Measurements from ENCODE around the gene USP3.

Gene USP3

GRCh38 chr15:63538876-63539275 is 34.5 kb downstream of the USP3 start:
- DNase-seq (ENCODE audit: low read depth in 3 of 3, low spot score in 1 of 3): no peak

- DNase-seq (ENCODE audit: low read depth in 3 of 3, low spot score in 1 of 3): no peak
Measured at GRCh38 chr15:63539521-63539920, 35.1 kb downstream of the USP3 start.

DNA sequence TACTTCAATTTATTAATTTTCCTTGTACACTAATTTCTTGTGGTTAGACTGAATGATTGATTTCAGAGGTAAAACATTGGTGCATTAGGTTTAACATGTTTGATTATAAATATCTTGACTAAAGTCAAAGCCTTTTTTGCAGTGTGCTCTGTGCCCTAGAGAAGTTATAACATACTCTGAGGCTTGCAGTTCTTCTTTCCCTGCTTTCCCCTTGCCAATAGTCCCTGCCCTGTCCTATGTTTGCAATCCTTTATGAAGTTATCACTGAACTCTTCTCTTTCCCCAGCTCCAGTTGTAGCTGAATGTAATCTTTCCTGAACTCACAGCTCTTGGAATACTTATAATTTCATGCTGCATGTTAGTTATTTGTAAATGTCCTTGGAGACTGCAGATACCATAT is 35.6 kb downstream of the USP3 start:
- DNase-seq (ENCODE audit: low read depth in 3 of 3, low spot score in 1 of 3): no peak

DNA sequence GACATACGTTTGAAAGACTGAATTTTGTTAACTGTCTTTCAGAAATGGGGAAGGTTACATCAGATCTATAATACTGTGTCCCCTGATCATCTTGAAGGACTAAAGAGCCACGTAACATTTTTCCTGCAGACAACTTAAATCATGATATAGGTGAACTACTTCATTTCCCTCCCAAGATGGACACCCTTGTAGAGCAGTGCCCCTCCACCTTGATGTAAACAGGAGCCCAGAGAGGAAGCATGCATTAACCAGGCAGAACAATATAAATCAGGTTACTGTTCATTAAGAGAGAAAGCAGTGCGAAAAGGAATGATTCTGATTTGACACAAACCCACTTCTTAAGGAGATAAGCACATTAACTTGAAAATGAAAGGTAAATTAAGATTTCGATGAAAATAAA is 36.1 kb downstream of the USP3 start:
- DNase-seq (ENCODE audit: low read depth in 3 of 3, low spot score in 1 of 3): no peak

GRCh38 chr15:63544258-63545026 is 40.0 kb downstream of the USP3 start:
- DNase-seq (ENCODE audit: low read depth in 3 of 3, low spot score in 1 of 3): no peak

DNA sequence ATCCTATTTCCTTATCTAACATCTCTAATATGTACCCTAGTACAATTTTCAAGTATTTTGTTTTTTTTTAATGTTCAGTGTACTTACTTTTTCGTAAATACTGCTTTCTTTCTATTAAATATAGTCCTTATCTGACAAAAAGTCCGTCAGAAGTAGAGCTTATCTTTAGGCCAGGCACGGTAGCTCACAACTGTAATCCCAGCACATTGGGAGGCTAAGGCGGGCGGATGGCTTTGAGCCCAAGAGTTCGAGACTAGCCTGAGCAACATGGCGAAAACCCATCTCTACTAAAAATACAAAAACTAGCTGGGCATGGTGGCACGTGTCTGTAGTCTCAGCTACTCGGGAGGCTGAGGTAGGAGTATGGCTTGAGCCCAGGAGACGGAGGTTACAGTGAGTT is 41.1 kb downstream of the USP3 start:
- no peak for DNase-seq (ENCODE audit: low read depth in 3 of 3, low spot score in 1 of 3)

- DNase-seq (ENCODE audit: low read depth in 3 of 3, low spot score in 1 of 3): no peak
Measured at GRCh38 chr15:63551400-63551799, 47.0 kb downstream of the USP3 start.

DNA sequence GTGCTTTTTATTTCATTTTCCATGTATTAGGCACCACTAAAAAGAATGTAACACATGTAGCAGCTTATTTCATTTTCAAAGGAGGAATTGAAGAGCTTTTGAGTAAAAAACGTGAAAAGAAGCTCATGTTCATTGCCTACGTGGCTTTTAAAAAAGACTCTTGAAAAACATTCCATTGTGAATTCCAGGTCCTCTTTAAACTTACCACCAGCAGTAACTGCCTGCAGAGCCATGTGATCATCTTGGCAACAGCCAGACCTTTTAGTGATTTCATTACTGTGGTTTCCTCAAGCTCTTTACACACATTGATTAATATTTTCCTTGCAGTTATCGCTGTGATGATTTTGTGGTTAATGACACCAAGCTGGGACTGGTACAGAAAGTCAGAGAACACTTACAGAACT is 49.0 kb downstream of the USP3 start:
- DNase-seq (ENCODE audit: low read depth in 3 of 3, low spot score in 1 of 3): no peak

DNA sequence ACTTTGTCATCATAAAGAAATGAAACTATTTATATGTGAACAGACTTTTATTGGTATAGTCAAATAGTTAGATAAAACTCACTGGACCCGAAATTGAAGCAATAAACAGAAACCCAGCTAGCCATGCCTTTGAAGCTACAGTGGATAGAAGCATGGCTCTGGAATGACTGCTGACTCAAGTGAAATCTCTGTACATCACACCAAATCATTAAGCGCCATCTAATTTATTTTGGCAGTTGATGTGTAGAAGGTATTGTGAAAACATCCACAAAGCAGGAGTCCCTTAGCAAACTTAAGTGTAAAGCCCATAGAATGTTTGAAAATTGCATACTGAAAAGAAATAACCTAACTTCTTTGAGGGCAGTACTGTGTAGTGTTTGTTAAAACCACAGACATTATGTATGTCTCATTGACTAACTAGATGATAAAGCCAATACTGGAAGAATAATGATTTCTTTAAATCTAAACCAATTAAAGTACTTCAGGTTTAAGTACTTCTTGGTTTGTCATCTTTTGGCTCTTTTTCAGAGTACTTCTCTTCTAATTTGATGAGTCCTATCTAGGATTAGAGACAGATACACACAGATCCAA is 50.0 kb downstream of the USP3 start:
- no peak for DNase-seq (ENCODE audit: low read depth in 3 of 3, low spot score in 1 of 3)

GRCh38 chr15:63555507-63555906 is 51.1 kb downstream of the USP3 start:
- DNase-seq (ENCODE audit: low read depth in 3 of 3, low spot score in 1 of 3): no peak

GRCh38 chr15:63556246-63556645 is 51.9 kb downstream of the USP3 start:
- no peak for DNase-seq (ENCODE audit: low read depth in 3 of 3, low spot score in 1 of 3)

DNA sequence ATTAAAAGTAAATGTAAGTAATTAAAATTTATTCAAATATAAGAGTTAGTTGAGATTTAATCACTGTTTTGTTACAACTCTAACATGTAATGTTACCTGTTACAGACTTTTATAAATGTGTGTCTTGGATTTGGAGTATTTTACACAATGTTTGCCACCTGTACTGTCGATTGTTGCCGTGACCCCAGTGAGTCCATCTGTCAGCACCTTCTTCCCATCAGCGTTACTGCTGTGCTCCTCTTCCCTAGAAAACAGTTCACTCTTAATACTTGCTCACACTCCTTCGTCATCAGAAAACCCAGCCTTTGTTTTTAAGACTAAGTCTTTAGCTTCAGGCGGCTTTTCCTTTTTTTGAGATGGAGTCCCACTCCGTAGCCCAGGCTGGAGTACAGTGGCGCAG is 52.3 kb downstream of the USP3 start:
- no peak for DNase-seq (ENCODE audit: low read depth in 3 of 3, low spot score in 1 of 3)

DNA sequence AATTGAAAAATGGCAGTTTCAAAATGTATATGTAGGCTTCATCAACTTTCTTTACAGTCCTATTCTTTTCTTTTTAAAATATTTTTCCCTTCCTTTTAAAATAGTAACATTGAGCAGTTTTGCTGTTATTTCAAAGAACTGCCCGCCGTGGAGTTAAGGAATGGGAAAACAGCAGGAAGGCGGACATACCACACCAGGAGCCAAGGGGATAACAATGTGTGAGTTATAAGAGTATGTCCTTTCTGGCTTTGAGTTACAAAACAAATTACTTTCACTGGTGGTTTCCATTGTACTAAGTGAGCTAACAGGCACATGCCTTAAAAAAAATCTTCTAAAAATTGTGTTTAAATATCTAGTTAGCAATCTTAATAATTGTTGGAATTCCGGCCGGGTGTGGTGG is 55.4 kb downstream of the USP3 start:
- no peak for DNase-seq (ENCODE audit: low read depth in 3 of 3, low spot score in 1 of 3)

DNA sequence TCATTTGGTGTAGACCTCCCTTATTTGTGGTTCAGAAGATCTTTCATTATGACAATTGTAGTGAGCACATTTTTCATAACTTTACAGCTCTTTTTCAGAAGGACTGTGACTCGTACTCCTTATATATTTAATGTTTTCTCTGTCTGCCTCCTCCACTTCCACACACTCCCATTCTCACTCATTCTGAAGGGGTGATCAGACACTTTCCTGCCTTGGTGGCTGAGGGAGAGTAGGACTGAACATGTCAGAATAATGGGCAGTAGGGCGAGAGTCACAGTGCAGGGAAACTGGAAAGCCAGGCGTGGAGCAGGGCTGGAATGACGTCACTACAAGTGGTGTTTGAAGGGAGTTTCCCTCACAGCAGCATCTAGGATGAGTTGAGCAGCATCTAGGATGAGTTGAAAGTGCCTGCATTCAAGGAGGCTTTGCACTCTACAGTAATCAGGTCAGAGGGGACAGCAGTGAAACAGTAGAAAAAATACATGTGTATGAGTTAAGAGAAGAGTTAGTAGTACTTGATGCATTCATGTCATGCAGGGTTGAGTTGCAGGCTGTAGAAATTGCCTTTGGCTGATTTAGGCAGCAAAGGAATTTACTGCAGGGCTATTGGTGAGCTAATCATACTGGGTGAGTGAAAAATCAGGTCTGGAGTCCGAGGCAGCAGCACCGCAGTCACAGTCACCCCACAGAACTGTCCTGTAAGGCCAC is 56.5 kb downstream of the USP3 start:
- DNase-seq (ENCODE audit: low read depth in 3 of 3, low spot score in 1 of 3): no peak

- no peak for DNase-seq (ENCODE audit: low read depth in 3 of 3, low spot score in 1 of 3)
Measured at GRCh38 chr15:63564093-63564492, 59.7 kb downstream of the USP3 start.

DNA sequence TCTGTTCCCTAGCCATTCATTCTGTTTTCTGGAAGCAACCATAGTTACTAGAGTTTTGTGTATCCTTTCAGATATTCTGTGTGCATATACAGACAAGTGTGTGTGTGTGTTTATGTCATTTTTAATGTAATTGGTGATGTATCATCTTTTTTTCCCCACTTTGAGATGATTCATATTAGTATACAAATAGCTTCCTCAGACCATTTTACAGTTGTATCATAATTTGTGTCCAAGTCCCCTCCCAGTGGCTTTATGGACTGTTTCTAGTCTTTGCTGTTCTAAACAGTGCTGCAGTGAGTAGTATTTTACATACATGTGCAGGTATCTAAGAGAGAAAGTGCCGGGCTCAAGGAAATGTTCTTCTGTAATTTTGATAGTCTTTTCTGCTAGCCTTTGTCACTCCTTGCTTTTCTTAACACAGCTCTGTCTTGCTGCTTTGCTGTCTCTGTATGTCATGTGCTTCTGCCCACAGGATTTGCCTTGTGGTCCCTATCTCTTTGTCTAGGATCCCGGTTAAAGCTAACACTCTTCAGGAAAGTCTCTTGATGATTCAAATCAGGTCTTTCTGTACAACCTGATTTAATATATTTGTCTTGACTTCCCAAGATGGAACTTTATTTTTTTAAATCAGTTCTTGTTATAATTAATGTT is 61.3 kb downstream of the USP3 start:
- no peak for DNase-seq (ENCODE audit: low read depth in 3 of 3, low spot score in 1 of 3)

GRCh38 chr15:63572749-63573464 is 68.5 kb downstream of the USP3 start:
- DNase-seq (ENCODE audit: low read depth in 3 of 3, low spot score in 1 of 3): no peak

GRCh38 chr15:63573533-63573932 is 69.1 kb downstream of the USP3 start:
- no peak for DNase-seq (ENCODE audit: low read depth in 3 of 3, low spot score in 1 of 3)

DNA sequence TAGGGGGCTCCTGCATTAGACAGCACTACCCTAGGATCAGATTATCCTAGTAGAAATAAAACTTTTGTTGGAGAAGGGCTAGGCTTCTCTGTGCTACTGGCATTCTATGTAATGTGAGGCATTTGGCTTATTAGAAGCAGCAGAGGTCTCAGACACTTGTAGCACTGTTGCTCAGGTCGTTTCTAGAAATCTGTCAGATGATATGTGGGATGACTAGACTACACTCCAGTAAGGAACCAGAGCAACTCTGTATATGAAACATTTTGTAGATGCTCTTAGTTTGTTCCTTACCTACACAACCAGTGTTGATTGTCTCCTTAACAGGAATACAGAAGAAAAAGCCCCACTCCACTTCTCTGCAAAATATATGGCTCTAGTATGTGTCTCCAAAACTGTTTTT is 70.9 kb downstream of the USP3 start:
- DNase-seq (ENCODE audit: low read depth in 3 of 3, low spot score in 1 of 3): no peak

DNA sequence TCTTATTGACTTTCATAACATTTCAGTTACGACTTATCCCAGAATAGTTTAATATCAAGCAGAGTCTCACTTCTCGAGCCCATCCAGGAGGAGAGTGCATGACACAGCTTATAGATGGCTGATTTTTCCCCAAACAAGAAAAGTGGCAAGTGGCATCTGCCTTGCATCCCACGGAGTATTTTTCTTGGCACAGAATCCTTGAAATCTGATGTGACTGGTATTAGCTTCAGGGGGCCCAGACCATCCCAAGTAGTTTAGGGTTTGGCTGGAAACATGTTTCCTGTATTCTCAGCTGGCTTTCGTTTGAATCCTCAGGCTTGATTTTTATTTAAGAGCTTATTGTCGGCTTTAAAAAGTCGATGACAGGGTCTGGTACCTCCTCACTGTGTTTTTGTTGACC is 72.0 kb downstream of the USP3 start:
- no peak for DNase-seq (ENCODE audit: low read depth in 3 of 3, low spot score in 1 of 3)

- no peak for DNase-seq (ENCODE audit: low read depth in 3 of 3, low spot score in 1 of 3)
Measured at GRCh38 chr15:63582179-63582578, 77.8 kb downstream of the USP3 start.

All from stimulated activated CD4-positive, alpha-beta T cell treated with anti-CD3 and anti-CD28 coated beads, TNF-alpha, amount 100 ng/mL, for 1 hour (primary cell).